PC-3 (cell line): ENCODE results near the gene CNTN4. TPM values are rescaled to one million over a fixed set of nuclear protein-coding genes. Genes with fewer than 3 reads are reported as not detected.

Source experiments
- ATAC-seq: fragments of 200-7000 bp; cut with Tn5 transposase; 2 replicates; pipeline ENCODE4 v1.9.1; 2020; ENCODE audit warnings: mild to moderate bottlenecking, moderate library complexity
- BruUV-seq: library from RNA; stranded (reverse); fragments of 400-500 nt; replicated peaks from 2 replicates; lab custom pipeline; 2021; lab: Mats Ljungman, UMichigan
- CTCF ChIA-PET: fragments of 300-600 bp; sonication (Branson Sonifier 250); formaldehyde crosslinking; loops from one replicate; lab custom pipeline; 2022; ENCODE audit warnings: antibody characterized with exemption; lab: Charles Lee
- POLR2A ChIA-PET: fragments of 300-600 bp; sonication (Branson Sonifier 250); formaldehyde crosslinking; loops from one replicate; lab custom pipeline; 2022; ENCODE audit warnings: antibody characterized with exemption; ENCODE audit not compliant: unreplicated experiment; lab: Charles Lee
- DNase-seq: peaks from one replicate; pipeline ENCODE4 v3.0.0-alpha.2; 2015
- H2AFZ ChIP-seq: fragments of 300-600 bp; sonication (generic); 2 replicates; pipeline ENCODE4 v1.6.0; 2016; ENCODE audit warnings: antibody characterized with exemption, low read length
- H3F3A ChIP-seq: fragments of 300-600 bp; sonication (generic); one replicate; pipeline ENCODE4 v1.6.0; 2017; ENCODE audit warnings: antibody characterized with exemption, low read length, control low read depth, mild to moderate bottlenecking; ENCODE audit not compliant: unreplicated experiment
- H3K27ac ChIP-seq: fragments of 300-600 bp; sonication (generic); 2 replicates; pipeline ENCODE4 v1.5.1; 2016; ENCODE audit warnings: mild to moderate bottlenecking, low read length
- H3K27me3 ChIP-seq: fragments of 300-600 bp; sonication (generic); 2 replicates; pipeline ENCODE4 v1.6.1; 2016; ENCODE audit warnings: low read length, mixed read lengths
- H3K36me3 ChIP-seq: fragments of 300-600 bp; sonication (generic); 2 replicates; pipeline ENCODE4 v1.6.1; 2016; ENCODE audit warnings: low read depth, mixed run types, low read length, mixed read lengths
- H3K4me1 ChIP-seq: fragments of 300-600 bp; sonication (generic); 2 replicates; pipeline ENCODE4 v1.5.1; 2016; ENCODE audit warnings: low read length; ENCODE audit not compliant: insufficient read depth
- H3K4me2 ChIP-seq: fragments of 300-600 bp; sonication (generic); 2 replicates; pipeline ENCODE4 v1.6.0; 2016; ENCODE audit warnings: low read length
- H3K4me3 ChIP-seq: fragments of 300-600 bp; sonication (generic); 2 replicates; pipeline ENCODE4 v1.5.1; 2016; ENCODE audit warnings: mild to moderate bottlenecking, low read length, mixed read lengths
- H3K79me2 ChIP-seq: fragments of 300-600 bp; sonication (generic); 2 replicates; pipeline ENCODE4 v1.6.1; 2017; ENCODE audit warnings: low read length, mixed read lengths
- H3K9ac ChIP-seq: fragments of 300-600 bp; sonication (generic); 2 replicates; pipeline ENCODE4 v1.6.0; 2016; ENCODE audit warnings: mild to moderate bottlenecking, low read length
- H3K9me2 ChIP-seq: fragments of 300-600 bp; sonication (generic); replicated peaks from 2 replicates; pipeline ENCODE4 v1.6.1; 2016; ENCODE audit warnings: mixed run types, low read length, mixed read lengths
- H3K9me3 ChIP-seq: fragments of 300-600 bp; sonication (generic); 2 replicates; pipeline ENCODE4 v1.6.1; 2016; ENCODE audit warnings: low read length, mixed read lengths
- H4K20me1 ChIP-seq: fragments of 300-600 bp; sonication (generic); 2 replicates; pipeline ENCODE4 v1.6.1; 2016; ENCODE audit warnings: low read length, mixed read lengths
- EZH2 ChIP-seq: fragments of 300-600 bp; sonication (generic); IDR thresholded peaks from one replicate; pipeline ENCODE4 v1.6.1; 2017; ENCODE audit warnings: antibody characterized with exemption, mild to moderate bottlenecking, low read length; ENCODE audit not compliant: unreplicated experiment
- EZH2phosphoT487 ChIP-seq: fragments of 300-600 bp; sonication (generic); IDR thresholded peaks from 2 replicates; pipeline ENCODE4 v1.6.1; 2018; ENCODE audit warnings: mild to moderate bottlenecking, antibody characterized with exemption, low read length, borderline replicate concordance
- intact Hi-C: fragments of 100-400 bp; cut with micrococcal nuclease; formaldehyde crosslinking; loops from 2 replicates; pipeline ENCODE4 v1.9.0; 2023
- total RNA-seq: library from RNA; depleted of rRNA; stranded (reverse); fragments of >200 nt; gene quantifications from 2 replicates; pipeline ENCODE4 v1.2.3, GENCODE V29; 2014
- TF ChIP-seq, protein P1 (sequence below): fragments of 300-600 bp; sonication (generic); conservative IDR thresholded peaks from 2 replicates; pipeline ENCODE4 v1.5.1; 2017; ENCODE audit warnings: antibody characterized with exemption, low read depth, mild to moderate bottlenecking, low read length

Gene CNTN4
- total RNA-seq, 1 experiment from 2014 or later: not detected

DNA sequence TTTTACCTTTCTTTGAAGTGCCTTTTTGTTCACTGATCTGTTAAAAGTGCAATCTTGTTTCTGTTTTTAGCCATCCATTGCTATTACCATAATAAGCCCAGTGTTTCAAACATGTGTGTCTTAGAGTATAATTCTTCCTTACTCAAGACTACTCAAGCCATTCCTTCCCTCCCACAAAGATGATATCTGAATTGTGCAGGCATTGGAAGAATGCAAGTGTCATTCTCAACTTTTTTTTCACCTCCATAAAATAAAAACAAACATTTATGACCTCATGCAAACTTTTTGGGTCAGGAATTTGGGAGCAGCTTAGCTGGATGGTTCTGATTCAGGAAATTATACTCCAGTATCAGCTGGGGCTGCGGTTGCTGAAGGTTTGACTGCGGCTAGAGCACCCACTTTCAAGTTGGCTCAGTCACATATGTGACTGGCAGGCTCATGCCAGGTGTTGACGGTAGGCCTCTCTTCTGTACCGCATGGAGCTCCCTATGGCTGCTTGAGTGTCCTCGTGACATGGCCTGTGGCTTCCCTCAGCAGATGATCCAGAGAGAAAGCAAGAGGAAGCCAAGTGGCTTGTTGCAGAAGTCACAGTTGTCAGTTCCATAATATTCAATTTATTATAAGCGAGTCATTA lies 490.8 kb downstream of the CNTN4 start:
- Histone ChIP-seq H3K4me2 (no peak overlapping the region), H3K79me2 (no peaks in the 10 kb centered on the region), H3K4me1 (no peaks in the 10 kb centered on the region), H3K4me3 (no peak overlapping the region), H3K9me3 (peaks cover 16% of the 10 kb centered on the region; the same call in 1 of the 2 replicates), H2AFZ (no peak overlapping the region), H3K9ac (no peak overlapping the region), H3F3A (no peaks in the 10 kb centered on the region), H3K36me3 (no peaks in the 10 kb centered on the region), H4K20me1 (no peaks in the 10 kb centered on the region), H3K9me2 (no peaks in the 10 kb centered on the region), H3K27ac (no peak overlapping the region), H3K27me3 (no peaks in the 10 kb centered on the region)
- intact Hi-C loops: no loop called here
- no peak for ATAC-seq
- CTCF ChIA-PET: no interaction called here
- no peak for DNase-seq
- TF ChIP-seq EZH2phosphoT487: no peak
- no TSS peak for BruUV-seq
- POLR2A ChIA-PET: no interaction called here

DNA sequence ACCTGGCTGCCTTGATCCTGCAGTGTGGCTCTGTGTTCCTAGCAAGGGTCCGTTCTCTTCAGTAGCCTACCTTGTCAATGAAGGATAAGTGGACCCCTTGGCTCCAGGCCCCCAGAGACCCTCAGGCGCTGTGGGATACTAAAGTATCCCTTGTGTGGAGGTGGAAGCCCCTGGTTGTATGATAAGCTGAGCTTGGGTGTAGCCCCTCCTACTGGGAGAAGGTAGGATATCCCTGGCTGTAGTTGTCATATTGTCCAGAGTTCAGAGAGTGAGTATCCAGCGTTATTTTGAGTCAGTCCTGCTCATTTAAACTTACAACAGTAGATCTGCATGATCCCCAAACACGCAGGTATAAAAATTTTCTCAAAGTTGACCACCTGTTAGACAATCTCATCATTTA lies 496.8 kb downstream of the CNTN4 start:
- no peak overlapping the region for H3K9ac ChIP-seq
- peaks cover 22% of the 10 kb centered on the region; the same call in 1 of the 2 replicates for H3K9me3 ChIP-seq
- ATAC-seq (no peak), DNase-seq (no peak)
- ChIA-PET CTCF (no interaction called here), POLR2A (no interaction called here)
- no peak overlapping the region for H3K27ac ChIP-seq
- no peak overlapping the region for H3K4me3 ChIP-seq
- H3K27me3 ChIP-seq: no peaks in the 10 kb centered on the region
- H3K36me3 ChIP-seq: no peaks in the 10 kb centered on the region
- no peaks in the 10 kb centered on the region for H3K4me1 ChIP-seq
- intact Hi-C loops: no loop called here
- TF ChIP-seq, protein P1, sequence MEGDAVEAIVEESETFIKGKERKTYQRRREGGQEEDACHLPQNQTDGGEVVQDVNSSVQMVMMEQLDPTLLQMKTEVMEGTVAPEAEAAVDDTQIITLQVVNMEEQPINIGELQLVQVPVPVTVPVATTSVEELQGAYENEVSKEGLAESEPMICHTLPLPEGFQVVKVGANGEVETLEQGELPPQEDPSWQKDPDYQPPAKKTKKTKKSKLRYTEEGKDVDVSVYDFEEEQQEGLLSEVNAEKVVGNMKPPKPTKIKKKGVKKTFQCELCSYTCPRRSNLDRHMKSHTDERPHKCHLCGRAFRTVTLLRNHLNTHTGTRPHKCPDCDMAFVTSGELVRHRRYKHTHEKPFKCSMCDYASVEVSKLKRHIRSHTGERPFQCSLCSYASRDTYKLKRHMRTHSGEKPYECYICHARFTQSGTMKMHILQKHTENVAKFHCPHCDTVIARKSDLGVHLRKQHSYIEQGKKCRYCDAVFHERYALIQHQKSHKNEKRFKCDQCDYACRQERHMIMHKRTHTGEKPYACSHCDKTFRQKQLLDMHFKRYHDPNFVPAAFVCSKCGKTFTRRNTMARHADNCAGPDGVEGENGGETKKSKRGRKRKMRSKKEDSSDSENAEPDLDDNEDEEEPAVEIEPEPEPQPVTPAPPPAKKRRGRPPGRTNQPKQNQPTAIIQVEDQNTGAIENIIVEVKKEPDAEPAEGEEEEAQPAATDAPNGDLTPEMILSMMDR: no peak
- TF ChIP-seq EZH2phosphoT487 (no peak), EZH2 (no peak)
- BruUV-seq: no TSS peak
- H2AFZ ChIP-seq: no peak overlapping the region
- no peaks in the 10 kb centered on the region for H4K20me1 ChIP-seq
- no peaks in the 10 kb centered on the region for H3K9me2 ChIP-seq
- H3F3A ChIP-seq: no peaks in the 10 kb centered on the region
- no peaks in the 10 kb centered on the region for H3K79me2 ChIP-seq
- no peak overlapping the region for H3K4me2 ChIP-seq

DNA sequence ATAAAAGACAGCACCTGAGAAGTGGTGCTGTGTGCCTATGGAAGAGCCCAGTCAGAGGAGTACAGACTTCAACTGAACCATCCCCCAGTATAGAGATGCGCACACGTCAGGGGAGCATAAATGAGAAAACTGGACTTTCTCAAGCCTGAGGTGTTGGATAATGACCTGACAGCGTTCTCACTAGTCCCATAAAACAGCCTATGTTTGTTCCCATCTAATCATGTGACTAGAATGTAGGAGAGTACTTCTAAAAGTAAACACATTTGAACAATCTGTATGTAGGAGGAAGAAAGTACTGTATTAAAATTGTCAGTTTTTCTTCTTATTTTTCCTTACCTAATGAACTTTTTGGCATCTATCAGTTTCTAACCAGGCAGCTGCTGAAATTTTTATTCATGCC lies 498.9 kb downstream of the CNTN4 start:
- Histone ChIP-seq H3K36me3 (no peaks in the 10 kb centered on the region), H3K9ac (no peak overlapping the region), H3K4me2 (no peak overlapping the region), H2AFZ (no peak overlapping the region), H3F3A (no peaks in the 10 kb centered on the region), H3K79me2 (no peaks in the 10 kb centered on the region), H3K27ac (no peak overlapping the region), H3K9me3 (peaks cover 20% of the 10 kb centered on the region; the same call in 1 of the 2 replicates), H3K27me3 (no peaks in the 10 kb centered on the region), H3K4me1 (no peaks in the 10 kb centered on the region), H4K20me1 (no peaks in the 10 kb centered on the region), H3K4me3 (no peak overlapping the region), H3K9me2 (no peaks in the 10 kb centered on the region)
- TF ChIP-seq EZH2: no peak
- TF ChIP-seq EZH2phosphoT487: no peak
- TF ChIP-seq, protein P1: no peak
- ChIA-PET CTCF (no interaction called here), POLR2A (no interaction called here)
- intact Hi-C loops: no loop called here
- no peak for DNase-seq
- no TSS peak for BruUV-seq
- ATAC-seq: no peak
